Measurements from ENCODE around the gene PTCH2. TPM values are rescaled to one million over a fixed set of nuclear protein-coding genes. Genes with fewer than 3 reads are reported as not detected.

The PTCH2 gene, protein sequence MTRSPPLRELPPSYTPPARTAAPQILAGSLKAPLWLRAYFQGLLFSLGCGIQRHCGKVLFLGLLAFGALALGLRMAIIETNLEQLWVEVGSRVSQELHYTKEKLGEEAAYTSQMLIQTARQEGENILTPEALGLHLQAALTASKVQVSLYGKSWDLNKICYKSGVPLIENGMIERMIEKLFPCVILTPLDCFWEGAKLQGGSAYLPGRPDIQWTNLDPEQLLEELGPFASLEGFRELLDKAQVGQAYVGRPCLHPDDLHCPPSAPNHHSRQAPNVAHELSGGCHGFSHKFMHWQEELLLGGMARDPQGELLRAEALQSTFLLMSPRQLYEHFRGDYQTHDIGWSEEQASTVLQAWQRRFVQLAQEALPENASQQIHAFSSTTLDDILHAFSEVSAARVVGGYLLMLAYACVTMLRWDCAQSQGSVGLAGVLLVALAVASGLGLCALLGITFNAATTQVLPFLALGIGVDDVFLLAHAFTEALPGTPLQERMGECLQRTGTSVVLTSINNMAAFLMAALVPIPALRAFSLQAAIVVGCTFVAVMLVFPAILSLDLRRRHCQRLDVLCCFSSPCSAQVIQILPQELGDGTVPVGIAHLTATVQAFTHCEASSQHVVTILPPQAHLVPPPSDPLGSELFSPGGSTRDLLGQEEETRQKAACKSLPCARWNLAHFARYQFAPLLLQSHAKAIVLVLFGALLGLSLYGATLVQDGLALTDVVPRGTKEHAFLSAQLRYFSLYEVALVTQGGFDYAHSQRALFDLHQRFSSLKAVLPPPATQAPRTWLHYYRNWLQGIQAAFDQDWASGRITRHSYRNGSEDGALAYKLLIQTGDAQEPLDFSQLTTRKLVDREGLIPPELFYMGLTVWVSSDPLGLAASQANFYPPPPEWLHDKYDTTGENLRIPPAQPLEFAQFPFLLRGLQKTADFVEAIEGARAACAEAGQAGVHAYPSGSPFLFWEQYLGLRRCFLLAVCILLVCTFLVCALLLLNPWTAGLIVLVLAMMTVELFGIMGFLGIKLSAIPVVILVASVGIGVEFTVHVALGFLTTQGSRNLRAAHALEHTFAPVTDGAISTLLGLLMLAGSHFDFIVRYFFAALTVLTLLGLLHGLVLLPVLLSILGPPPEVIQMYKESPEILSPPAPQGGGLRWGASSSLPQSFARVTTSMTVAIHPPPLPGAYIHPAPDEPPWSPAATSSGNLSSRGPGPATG
- total RNA-seq: 0.59 and 0.74 TPM in 2 replicates

DNA sequence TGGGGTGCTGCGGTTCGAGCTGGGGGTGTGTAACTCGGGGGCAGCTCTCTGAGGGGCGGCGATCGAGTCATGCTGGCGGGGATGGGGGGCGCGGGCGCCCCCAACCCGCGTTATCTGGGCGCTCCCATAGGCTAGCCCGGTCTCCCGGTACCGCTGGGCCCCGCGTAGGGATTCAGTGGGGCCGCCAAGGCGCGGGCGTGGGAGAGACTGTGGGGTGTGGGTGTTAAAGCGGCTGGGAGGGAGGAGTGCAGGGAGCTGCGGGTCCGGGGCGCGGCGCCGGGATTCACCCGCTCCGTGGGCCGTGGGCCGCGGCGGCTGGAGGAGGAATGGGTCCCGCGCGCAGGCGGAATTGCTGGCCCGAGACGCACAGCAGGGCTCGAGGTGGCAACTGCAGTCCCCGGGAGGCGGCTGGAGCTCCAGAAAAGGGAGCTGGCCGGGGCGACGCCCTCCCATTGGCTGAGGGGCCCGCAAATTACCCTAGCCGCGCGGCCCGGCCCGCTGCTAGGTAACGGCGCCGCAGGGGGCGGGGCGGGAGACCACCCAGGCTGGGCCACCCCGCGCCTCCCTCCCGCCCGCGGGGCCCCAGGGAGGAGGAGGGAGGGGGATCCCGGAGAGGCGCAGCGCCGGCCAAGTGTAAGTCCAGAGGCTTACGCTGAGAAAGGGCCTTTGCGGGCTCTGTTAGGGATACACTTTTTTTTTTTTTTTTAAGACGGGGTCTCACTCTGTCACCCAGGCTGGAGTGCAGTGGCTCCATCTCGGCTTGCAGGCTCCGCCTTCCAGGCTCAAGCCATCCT, at the start of gene PTCH2:
TSS of gene PTCH2 (minus strand) at position 392 of the 794 bp plus-strand sequence. CDS start at position 71, 321 bp downstream.
- H3K9me3 Mint-ChIP-seq: no peaks in the 10 kb centered on the region
- H3K4me1 Mint-ChIP-seq (ENCODE audit: low read depth): no peaks in the 10 kb centered on the region
- no peak within 1 kb of the TSS for H3K4me3 Mint-ChIP-seq (ENCODE audit: low read depth)
- no peak within 1 kb of the TSS for H3K27ac Mint-ChIP-seq
- H3K27me3 Mint-ChIP-seq (ENCODE audit: low read depth): peaks cover 26% of the 10 kb centered on the region
- peaks cover 12% of the 10 kb centered on the region for H3K36me3 Mint-ChIP-seq (ENCODE audit: low read depth)
- DNase-seq (ENCODE audit: low spot score): no peak
- intact Hi-C loops (cut with micrococcal nuclease): no loop called here

DNA sequence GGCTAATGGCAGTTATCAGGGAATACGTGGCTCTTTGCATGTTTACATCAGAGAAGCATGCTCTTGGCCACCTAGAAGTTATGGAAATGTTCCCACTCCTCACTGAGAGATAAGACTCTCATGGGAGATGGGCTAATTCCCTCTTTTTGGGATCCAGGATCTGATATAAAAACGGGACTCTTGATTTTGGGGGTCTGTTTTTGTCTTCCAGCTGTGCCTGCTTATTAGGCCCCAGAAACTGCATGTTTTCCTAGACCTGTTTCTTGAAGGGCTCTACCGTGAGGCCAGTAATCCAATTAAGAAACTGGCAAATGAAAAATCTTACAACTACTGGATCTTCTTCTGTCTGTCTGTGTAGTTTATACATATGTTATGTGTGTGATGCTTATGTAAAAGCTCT, 47.0 kb upstream of the PTCH2 start:
- no peak overlapping the region for H3K4me3 Mint-ChIP-seq (ENCODE audit: low read depth)
- H3K27ac Mint-ChIP-seq: no peak overlapping the region
- intact Hi-C loops (cut with micrococcal nuclease): no loop called here
- peaks cover 56% of the 10 kb centered on the region for H3K36me3 Mint-ChIP-seq (ENCODE audit: low read depth)
- no peaks in the 10 kb centered on the region for H3K27me3 Mint-ChIP-seq (ENCODE audit: low read depth)
- H3K4me1 Mint-ChIP-seq (ENCODE audit: low read depth): peaks cover 5% of the 10 kb centered on the region
- H3K9me3 Mint-ChIP-seq: peaks cover 43% of the 10 kb centered on the region
- no peak for DNase-seq (ENCODE audit: low spot score)

DNA sequence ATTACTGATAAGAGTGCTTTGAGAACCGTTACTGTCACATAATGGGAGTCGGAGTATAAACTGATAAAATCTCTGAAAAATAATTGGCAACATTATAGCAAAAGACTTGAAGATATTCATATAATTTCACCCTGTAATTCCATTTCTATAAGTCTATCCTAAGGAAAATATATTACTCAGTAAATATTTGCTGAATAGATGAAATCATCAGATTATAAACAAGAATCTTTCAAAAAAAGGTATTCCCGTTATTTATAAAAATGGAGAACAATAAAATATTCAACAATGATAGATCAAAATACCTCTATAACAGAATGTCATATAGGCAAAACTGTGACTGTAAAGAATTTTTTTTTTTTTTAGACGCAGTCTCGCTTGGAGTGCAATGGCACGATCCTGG, 42.4 kb upstream of the PTCH2 start:
- no peak overlapping the region for H3K27ac Mint-ChIP-seq
- H3K9me3 Mint-ChIP-seq: peaks cover 38% of the 10 kb centered on the region
- no peak for DNase-seq (ENCODE audit: low spot score)
- H3K4me3 Mint-ChIP-seq (ENCODE audit: low read depth): no peak overlapping the region
- intact Hi-C loops (cut with micrococcal nuclease): no loop called here
- H3K4me1 Mint-ChIP-seq (ENCODE audit: low read depth): no peaks in the 10 kb centered on the region
- H3K27me3 Mint-ChIP-seq (ENCODE audit: low read depth): no peaks in the 10 kb centered on the region
- peaks cover 62% of the 10 kb centered on the region for H3K36me3 Mint-ChIP-seq (ENCODE audit: low read depth)

DNA sequence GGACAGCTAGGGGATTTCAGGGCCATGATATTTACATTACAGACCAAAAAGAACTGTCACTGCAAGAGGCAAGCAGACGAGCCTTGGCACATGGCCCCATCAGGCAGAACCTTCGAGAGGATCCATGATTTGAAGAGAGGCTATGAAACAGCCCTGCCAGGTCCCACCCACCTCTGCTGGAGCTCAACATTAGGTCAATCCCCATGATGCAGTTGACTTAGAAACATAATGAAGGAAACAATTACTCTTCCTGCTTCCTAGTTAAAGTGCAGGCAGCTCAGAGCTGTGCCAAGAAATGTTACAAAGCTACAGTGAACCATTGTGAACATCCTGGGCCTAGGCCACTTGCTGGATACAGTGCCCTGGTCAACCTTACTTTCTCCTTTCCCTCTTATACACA, 41.7 kb upstream of the PTCH2 start:
- H3K9me3 Mint-ChIP-seq: peaks cover 32% of the 10 kb centered on the region
- H3K4me3 Mint-ChIP-seq (ENCODE audit: low read depth): no peak overlapping the region
- intact Hi-C loops (cut with micrococcal nuclease): no loop called here
- no peak for DNase-seq (ENCODE audit: low spot score)
- no peaks in the 10 kb centered on the region for H3K4me1 Mint-ChIP-seq (ENCODE audit: low read depth)
- H3K27ac Mint-ChIP-seq: no peak overlapping the region
- H3K36me3 Mint-ChIP-seq (ENCODE audit: low read depth): peaks cover 58% of the 10 kb centered on the region
- H3K27me3 Mint-ChIP-seq (ENCODE audit: low read depth): no peaks in the 10 kb centered on the region

DNA sequence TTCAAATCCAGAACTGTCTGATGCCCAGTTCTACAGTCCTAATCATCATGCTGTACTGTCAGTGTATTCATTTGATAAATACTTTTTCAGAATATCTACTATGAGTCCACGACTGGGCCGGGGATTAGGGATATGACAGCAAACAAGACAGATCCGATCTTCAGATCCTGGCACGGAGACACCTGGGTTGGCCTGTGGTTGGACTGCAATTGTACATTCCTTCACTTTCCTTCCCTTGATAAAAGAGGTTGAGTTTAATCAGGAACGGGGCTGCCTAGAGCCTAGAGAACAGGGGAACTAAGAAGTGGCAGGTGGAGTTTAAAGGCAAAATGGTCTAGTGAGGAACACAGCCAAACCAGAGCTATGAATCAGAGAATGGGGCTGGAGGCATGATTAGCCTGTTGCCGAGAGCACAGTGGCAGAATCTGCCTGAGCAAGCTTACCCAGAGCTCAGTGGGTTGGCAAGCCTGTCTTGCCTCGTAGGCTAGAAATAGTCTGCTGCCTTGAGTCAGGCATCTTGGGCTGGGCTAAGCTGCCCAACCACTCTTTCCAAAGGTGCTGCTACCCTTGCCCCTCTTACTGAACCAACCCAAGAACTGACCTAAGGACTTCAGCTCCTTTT, 38.1 kb upstream of the PTCH2 start:
- Mint-ChIP-seq H3K36me3 (ENCODE audit: low read depth) (peaks cover 32% of the 10 kb centered on the region), H3K27ac (no peak overlapping the region), H3K9me3 (peaks cover 11% of the 10 kb centered on the region), H3K27me3 (ENCODE audit: low read depth) (no peaks in the 10 kb centered on the region), H3K4me3 (ENCODE audit: low read depth) (no peak overlapping the region), H3K4me1 (ENCODE audit: low read depth) (no peaks in the 10 kb centered on the region)
- DNase-seq (ENCODE audit: low spot score): no peak
- intact Hi-C loops (cut with micrococcal nuclease): no loop called here

DNA sequence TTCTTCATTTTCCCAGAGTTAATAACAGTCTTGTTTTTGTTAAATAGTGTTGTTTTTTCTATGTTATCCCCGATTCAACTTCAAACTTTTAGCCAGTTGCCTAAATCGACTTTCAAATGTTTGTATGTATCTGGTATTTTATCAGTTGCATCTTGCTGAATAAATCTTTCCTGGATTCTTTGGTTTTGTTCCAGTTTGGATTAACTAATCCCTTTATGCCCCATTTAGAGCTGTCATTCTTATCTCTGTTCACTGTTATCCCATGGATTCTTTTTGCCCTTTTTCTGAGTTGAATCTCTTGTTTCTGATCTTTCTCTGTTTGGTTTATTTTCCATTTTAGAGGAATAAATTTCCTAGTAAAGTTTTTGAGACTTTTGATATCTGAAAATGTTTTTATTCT, 31.1 kb upstream of the PTCH2 start:
- intact Hi-C loops (cut with micrococcal nuclease): no loop called here
- peaks cover 6% of the 10 kb centered on the region for H3K4me1 Mint-ChIP-seq (ENCODE audit: low read depth)
- DNase-seq (ENCODE audit: low spot score): no peak
- no peak overlapping the region for H3K27ac Mint-ChIP-seq
- H3K36me3 Mint-ChIP-seq (ENCODE audit: low read depth): peaks cover 32% of the 10 kb centered on the region
- no peaks in the 10 kb centered on the region for H3K27me3 Mint-ChIP-seq (ENCODE audit: low read depth)
- no peak overlapping the region for H3K4me3 Mint-ChIP-seq (ENCODE audit: low read depth)
- no peaks in the 10 kb centered on the region for H3K9me3 Mint-ChIP-seq

DNA sequence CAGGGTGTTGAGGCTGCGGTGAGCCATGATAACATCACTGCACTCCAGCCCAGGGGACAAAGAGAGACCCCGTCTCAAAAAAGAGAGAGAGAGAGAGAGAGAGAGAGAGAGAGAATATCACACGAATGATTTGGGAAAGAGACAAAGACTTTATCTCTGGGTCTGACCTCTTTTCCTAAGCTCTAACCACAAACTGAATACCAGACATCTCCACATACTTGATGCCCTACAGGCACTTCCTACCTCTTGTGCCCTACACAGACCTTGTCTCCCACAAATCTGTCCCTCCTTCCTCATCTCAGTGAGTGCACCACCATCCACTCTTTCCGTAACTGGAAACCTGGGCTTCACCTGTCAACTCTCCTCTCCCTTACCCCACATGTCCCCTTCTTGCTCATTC, 27.0 kb upstream of the PTCH2 start:
- intact Hi-C loops (cut with micrococcal nuclease): no loop called here
- Mint-ChIP-seq H3K27ac (no peak overlapping the region), H3K27me3 (ENCODE audit: low read depth) (no peaks in the 10 kb centered on the region), H3K4me1 (ENCODE audit: low read depth) (peaks cover 6% of the 10 kb centered on the region), H3K9me3 (no peaks in the 10 kb centered on the region), H3K36me3 (ENCODE audit: low read depth) (peaks cover 44% of the 10 kb centered on the region), H3K4me3 (ENCODE audit: low read depth) (no peak overlapping the region)
- DNase-seq (ENCODE audit: low spot score): no peak

DNA sequence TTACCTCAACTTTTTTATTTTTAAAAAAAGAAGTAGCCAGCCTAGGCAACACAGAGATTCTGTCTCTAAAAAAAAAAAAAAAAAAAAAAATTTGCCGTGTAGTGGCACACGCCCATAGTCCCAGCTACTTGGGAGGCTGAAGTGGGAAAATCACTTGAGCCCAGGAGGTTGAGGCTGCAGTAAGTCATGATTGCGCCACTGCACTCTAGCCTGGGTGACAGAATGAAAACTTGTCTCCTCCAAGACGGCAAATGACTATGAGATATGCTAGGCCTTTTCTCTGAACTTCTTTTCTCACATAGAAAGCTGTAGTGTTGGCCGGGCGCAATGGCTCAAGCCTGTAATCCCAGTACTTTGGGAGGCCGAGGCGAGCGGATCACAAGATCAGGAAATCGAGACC, 24.7 kb upstream of the PTCH2 start:
- Mint-ChIP-seq H3K36me3 (ENCODE audit: low read depth) (peaks cover 37% of the 10 kb centered on the region), H3K9me3 (no peaks in the 10 kb centered on the region), H3K27me3 (ENCODE audit: low read depth) (no peaks in the 10 kb centered on the region), H3K4me3 (ENCODE audit: low read depth) (no peak overlapping the region), H3K4me1 (ENCODE audit: low read depth) (peaks cover 6% of the 10 kb centered on the region), H3K27ac (no peak overlapping the region)
- intact Hi-C loops (cut with micrococcal nuclease): no loop called here
- no peak for DNase-seq (ENCODE audit: low spot score)

DNA sequence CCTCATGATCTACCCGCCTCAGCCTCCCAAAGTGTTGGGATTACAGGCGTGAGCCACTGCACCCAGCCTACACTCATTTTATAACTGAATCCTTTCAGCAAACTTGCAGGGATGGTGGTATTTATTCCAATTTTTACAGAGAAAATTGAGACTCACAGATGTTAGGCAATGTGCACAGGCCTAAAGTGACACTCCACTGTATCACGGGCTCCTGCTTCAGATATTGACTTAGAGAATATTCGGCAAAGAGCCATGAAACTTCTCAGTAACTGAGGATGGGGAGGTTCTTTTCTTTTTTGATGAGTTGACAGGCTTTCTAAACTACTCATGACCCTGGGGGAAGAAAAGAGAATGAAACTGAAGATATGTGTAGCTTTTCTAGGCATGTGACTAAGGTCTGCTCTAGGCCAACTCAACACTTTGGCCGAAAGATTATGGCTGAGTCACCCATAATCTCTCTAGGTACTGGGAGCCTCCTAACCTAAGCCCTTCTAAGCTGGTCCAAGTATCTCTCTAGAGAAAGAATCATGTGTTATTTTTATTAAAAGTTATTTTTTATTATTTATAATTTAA, 19.9 kb upstream of the PTCH2 start:
- intact Hi-C loops (cut with micrococcal nuclease): no loop called here
- no peak for DNase-seq (ENCODE audit: low spot score)

DNA sequence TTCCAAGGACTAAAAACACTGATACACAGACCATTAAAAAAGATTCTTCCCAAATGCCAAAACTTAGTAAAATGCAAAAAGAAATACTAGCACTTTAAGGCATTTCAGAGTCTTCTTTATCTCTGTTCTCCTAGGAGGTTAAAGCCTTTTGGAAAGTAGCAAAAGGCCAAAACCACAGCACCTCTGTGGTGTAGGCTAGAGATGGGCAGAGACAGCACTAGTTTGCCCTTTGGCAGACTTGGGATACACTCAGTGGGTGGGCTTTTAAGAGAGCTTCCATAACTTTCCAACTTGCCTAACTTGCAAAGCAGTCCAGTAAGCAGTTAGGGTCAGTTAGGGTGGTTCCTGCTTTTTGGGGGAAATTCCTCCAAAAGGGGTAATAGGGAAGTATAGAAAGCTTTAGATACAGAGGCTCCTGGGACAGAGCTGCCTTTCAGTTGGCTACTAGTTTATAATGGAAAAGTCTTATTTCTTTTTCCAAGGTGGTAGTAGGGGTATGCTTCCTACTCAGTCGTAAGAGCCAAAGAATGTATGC, 17.9 kb upstream of the PTCH2 start:
- DNase-seq (ENCODE audit: low spot score): no peak
- H3K4me1 Mint-ChIP-seq (ENCODE audit: low read depth): peaks cover 4% of the 10 kb centered on the region
- no peak overlapping the region for H3K27ac Mint-ChIP-seq
- peaks cover 21% of the 10 kb centered on the region for H3K36me3 Mint-ChIP-seq (ENCODE audit: low read depth)
- intact Hi-C loops (cut with micrococcal nuclease): no loop called here
- H3K4me3 Mint-ChIP-seq (ENCODE audit: low read depth): no peak overlapping the region
- H3K9me3 Mint-ChIP-seq: no peaks in the 10 kb centered on the region
- H3K27me3 Mint-ChIP-seq (ENCODE audit: low read depth): no peaks in the 10 kb centered on the region

More for the DNA sequence above, 19.9 kb upstream of the PTCH2 start:
- Mint-ChIP-seq H3K36me3 (ENCODE audit: low read depth) (peaks cover 20% of the 10 kb centered on the region), H3K9me3 (no peaks in the 10 kb centered on the region), H3K4me3 (ENCODE audit: low read depth) (no peak overlapping the region), H3K27me3 (ENCODE audit: low read depth) (no peaks in the 10 kb centered on the region), H3K27ac (no peak overlapping the region), H3K4me1 (ENCODE audit: low read depth) (peaks cover 4% of the 10 kb centered on the region)

DNA sequence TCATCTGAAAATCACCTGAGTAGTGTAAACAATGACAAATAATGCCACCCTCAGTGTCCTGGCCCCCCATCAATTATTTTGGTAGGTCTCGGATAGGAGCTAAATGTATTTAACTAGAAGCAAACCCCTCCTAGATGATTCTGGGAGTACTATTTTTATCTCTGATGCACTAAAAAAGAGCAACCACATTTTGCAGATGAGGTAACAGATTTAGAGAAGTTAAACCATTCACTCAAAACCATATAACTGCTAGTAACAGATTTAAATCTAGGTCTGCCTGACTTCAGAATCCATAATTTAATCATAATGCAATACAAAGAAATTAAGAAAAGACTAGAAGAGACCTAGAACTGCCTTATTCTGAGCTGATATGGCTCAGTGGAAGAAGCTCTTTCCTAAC, 17.3 kb upstream of the PTCH2 start:
- DNase-seq (ENCODE audit: low spot score): no peak
- Mint-ChIP-seq H3K27ac (no peak overlapping the region), H3K4me3 (ENCODE audit: low read depth) (no peak overlapping the region), H3K36me3 (ENCODE audit: low read depth) (peaks cover 24% of the 10 kb centered on the region), H3K4me1 (ENCODE audit: low read depth) (peaks cover 4% of the 10 kb centered on the region), H3K27me3 (ENCODE audit: low read depth) (no peaks in the 10 kb centered on the region), H3K9me3 (no peaks in the 10 kb centered on the region)
- intact Hi-C loops (cut with micrococcal nuclease): no loop called here

All from activated T-helper 2 cell treated with anti-CD3 and anti-CD28 coated beads, Interferon-gamma antibody, Interleukin-2, Interleukin-4, amounts not matched to agents 10 μg/mL and 5 μg/mL and 100 μg/mL, durations not matched to agents 14 hours and 24 hours and 36 hours (primary cell).